Retinal pigment epithelial cell (primary cell): ENCODE data around the gene DIDO1.

ENCODE experiments used
- DNase-seq: peaks from one replicate; pipeline ENCODE4 v3.0.0-alpha.2; 2010; ENCODE audit warnings: low read depth
- H3K4me3 ChIP-seq: 2 replicates; pipeline ENCODE4 v1.5.1; 2011; ENCODE audit warnings: mild to moderate bottlenecking, low read length, control low read depth, moderate library complexity
- TF ChIP-seq, protein P1 (sequence below): conservative IDR thresholded peaks from 2 replicates; pipeline ENCODE4 v1.5.1; 2011; ENCODE audit warnings: low read depth, low read length, control low read depth, inconsistent platforms

The DIDO1 gene

DNA sequence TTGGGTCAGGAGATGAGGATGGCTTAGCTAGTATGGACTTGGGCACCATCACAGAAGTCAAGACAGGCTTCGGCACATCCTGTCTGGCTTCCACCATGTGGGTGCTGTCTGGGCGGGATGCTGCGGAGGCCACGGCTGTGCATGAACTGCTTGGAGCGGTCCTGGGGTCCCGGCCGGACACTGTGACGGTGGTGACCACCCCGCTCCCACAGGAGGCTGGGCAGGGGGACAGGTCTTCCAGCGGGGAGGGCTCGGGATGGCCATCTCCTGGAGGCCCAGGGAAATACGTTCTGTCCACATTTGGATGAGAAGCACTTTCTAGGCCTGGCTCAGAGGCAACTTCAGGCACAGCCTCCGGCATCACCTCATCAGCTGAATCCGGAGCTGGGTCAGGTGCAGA is 32.6 kb downstream of the DIDO1 start:
- no peak for DNase-seq
- H3K4me3 ChIP-seq: no peak overlapping the region
- TF ChIP-seq, protein P1, sequence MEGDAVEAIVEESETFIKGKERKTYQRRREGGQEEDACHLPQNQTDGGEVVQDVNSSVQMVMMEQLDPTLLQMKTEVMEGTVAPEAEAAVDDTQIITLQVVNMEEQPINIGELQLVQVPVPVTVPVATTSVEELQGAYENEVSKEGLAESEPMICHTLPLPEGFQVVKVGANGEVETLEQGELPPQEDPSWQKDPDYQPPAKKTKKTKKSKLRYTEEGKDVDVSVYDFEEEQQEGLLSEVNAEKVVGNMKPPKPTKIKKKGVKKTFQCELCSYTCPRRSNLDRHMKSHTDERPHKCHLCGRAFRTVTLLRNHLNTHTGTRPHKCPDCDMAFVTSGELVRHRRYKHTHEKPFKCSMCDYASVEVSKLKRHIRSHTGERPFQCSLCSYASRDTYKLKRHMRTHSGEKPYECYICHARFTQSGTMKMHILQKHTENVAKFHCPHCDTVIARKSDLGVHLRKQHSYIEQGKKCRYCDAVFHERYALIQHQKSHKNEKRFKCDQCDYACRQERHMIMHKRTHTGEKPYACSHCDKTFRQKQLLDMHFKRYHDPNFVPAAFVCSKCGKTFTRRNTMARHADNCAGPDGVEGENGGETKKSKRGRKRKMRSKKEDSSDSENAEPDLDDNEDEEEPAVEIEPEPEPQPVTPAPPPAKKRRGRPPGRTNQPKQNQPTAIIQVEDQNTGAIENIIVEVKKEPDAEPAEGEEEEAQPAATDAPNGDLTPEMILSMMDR: peak; percentile 31

DNA sequence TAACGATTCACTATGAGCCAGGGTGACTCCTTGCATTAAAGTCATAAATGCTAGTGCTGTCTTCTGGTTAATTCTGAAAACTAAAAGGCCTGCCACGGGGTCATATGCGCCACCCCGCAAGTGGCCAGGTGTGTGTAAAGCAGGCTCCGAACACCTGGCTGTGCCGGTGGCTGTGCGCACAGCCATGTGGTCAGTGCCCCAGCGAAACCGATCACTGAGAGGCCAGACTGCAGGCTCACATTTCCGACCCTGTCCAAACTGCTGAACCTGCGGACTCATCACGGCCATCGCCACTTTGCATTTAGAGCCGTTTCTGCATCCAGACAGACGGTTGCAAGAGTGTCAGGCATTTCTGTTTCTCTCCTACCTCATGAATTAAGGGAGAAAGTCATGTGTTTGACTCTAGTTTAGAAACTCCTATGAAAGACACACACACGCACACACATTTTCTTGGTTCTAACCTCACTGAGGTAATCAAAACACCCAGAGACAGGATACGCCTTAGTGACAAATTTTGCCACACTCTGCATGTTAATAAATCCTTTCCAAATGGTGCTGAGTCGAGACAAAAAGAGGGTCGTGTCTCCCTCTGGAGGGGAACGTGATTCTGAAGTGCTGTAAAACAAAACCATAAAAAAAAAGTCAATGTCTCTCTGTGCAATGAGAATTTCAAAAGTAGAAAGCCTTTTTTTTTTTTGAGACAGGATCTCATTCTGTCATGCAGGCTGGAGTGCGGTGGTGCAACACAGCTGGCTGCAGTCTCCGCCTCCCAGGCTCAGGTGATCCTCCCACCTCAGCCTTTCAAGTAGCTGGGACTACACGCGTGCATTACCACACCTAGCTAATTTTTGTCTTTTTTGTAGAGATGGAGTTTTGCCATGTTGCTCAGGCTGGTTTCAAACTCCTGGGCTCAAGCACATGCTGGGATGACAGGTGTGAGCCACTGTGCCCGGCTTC is 33.7 kb downstream of the DIDO1 start:
- no peak overlapping the region for H3K4me3 ChIP-seq
- no peak for DNase-seq
- TF ChIP-seq, protein P1: no peak

DNA sequence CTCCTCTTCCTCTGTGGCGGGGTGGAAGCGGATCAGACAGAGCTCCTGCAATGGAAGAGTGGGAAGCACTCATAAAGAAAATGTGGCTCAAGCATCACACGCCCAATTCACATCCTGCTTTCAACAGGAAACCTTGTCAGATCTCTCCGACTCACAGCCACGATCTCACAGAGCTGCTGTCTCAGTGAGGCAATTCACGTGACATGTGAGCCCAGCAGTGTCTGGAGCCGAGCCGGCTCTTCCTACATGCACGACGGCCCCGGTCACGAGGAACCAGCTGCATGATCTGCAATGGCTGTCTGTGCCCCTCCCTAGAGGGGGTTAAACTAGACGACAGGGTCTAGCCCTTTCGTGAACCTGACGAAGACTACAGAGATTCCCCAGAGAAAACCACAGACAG is 35.2 kb downstream of the DIDO1 start:
- no peak overlapping the region for H3K4me3 ChIP-seq
- no peak for DNase-seq
- TF ChIP-seq, protein P1: no peak

DNA sequence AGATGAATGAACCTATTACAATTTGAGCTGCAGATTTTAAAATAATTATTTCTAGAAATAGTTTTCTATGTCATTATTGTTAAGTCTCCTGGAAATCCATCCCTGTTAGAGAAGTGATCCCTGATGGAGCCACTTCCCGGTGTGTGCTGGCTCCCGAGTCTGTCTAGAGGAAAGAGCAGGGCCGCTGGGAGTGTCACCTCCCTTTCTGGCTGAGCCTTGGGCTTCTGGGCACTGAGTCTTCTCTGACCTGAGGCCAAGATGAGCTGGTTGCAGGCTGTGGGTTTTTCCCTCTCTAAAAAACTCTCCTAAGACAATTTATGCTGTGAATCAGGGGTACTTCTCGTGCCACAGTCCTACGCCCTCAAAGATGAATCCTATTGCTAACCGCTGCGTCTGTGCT is 35.9 kb downstream of the DIDO1 start:
- no peak overlapping the region for H3K4me3 ChIP-seq
- TF ChIP-seq, protein P1: no peak

DNA sequence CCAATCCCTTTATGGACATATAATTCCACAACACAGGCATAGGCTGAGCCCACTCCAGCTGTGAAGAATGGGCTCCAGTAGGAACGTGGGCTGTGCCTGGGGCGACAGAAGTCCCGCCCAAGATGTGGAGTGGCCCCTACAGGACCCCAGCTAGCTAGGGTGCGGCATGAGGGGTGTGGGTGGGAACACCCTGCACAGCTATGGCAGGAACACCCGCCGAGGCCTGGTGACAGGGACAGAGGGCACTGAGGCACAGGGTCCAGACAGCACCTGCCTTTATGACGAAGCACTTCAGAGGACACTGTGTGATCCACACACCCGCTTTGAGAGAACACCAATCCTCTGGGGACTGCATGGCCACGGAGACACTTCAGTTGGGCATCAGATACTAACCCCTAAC is 36.4 kb downstream of the DIDO1 start:
- TF ChIP-seq, protein P1: no peak
- no peak for DNase-seq
- H3K4me3 ChIP-seq: no peak overlapping the region

More for the DNA sequence above, 35.9 kb downstream of the DIDO1 start:
- DNase-seq: no peak

DNA sequence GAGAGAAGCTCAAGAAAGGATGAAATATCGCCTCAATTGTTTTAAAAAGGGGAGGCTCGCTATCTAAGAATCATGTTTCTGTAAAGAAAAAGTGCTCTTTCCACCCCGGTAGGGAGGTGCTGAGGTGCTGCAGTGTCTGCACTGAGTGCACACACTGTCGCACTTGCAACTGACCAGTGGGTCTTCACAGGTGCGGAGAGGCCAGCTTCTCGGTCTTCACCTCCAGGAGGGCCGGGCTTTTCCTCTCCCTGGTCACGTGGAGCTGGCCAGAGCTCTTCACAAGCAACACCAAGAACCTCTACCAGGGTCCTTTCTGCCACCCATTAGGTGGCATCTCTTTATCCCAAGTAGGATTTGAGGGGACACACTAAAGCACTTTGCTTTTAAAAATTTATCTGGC is 36.9 kb downstream of the DIDO1 start:
- H3K4me3 ChIP-seq: no peak overlapping the region
- no peak for DNase-seq
- TF ChIP-seq, protein P1: no peak

DNA sequence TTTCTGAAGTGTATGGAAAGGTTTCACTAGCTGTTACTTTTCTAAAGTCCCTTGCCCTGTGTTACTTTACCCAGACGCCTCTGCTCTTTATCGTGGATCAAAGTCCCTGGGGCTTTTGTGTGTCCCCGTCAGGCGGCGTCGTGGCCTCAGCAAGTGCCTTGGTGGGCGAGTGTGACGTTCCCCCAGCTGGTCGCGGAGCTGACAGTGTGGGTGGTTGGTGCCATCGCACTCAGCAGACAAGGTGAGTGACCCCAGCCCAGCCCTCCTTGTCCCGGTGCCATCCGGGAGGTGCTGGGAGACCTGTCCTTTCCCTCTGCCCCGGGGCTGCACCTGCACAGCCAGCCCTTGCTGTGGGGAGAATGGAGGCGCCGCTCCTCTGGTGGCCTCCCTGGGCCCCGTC is 37.4 kb downstream of the DIDO1 start:
- H3K4me3 ChIP-seq: no peak overlapping the region
- DNase-seq: no peak
- TF ChIP-seq, protein P1: no peak
